H9 (cell line): ENCODE measurements around the gene ASB4. TPM values are rescaled to one million over a fixed set of nuclear protein-coding genes. Genes with fewer than 3 reads are reported as not detected.

Experiments used
- DNase-seq: peaks from one replicate; pipeline ENCODE4 v3.0.0-alpha.2; 2017
- H2AFZ ChIP-seq: one replicate; pipeline ENCODE4 v1.6.1; 2013; ENCODE audit warnings: mild to moderate bottlenecking, low read length, control low read depth, moderate library complexity
- H2AK5ac ChIP-seq: 2 replicates; pipeline ENCODE4 v1.6.1; 2013; ENCODE audit warnings: low read length, control low read depth, mixed read lengths; ENCODE audit not compliant: insufficient read length
- H2BK120ac ChIP-seq: one replicate; pipeline ENCODE4 v1.6.1; 2013; ENCODE audit warnings: low read depth, mild to moderate bottlenecking, low read length, control low read depth, inconsistent platforms; ENCODE audit not compliant: poor library complexity, severe bottlenecking
- H2BK12ac ChIP-seq: 2 replicates; pipeline ENCODE4 v1.6.1; 2013; ENCODE audit warnings: low read length, control low read depth, mixed read lengths, low read depth; ENCODE audit not compliant: insufficient read length
- H2BK15ac ChIP-seq: 2 replicates; pipeline ENCODE4 v1.6.1; 2013; ENCODE audit warnings: low read depth, low read length, control low read depth
- H2BK20ac ChIP-seq: one replicate; pipeline ENCODE4 v1.6.1; 2013; ENCODE audit warnings: low read depth, mild to moderate bottlenecking, low read length, control low read depth, inconsistent platforms; ENCODE audit not compliant: poor library complexity, severe bottlenecking
- H2BK5ac ChIP-seq: 2 replicates; pipeline ENCODE4 v1.6.1; 2013; ENCODE audit warnings: low read length, control low read depth, mixed read lengths; ENCODE audit not compliant: insufficient read length
- H3K14ac ChIP-seq: 2 replicates; pipeline ENCODE4 v1.6.1; 2013; ENCODE audit warnings: low read length, control low read depth; ENCODE audit not compliant: insufficient read depth
- H3K18ac ChIP-seq: 2 replicates; pipeline ENCODE4 v1.6.1; 2013; ENCODE audit warnings: low read depth, mild to moderate bottlenecking, mixed read lengths, low read length, control low read depth; ENCODE audit not compliant: insufficient read length
- H3K23ac ChIP-seq: 2 replicates; pipeline ENCODE4 v1.6.1; 2013; ENCODE audit warnings: low read length, control low read depth, mixed read lengths, low read depth; ENCODE audit not compliant: insufficient read length
- H3K23me2 ChIP-seq: 2 replicates; pipeline ENCODE4 v1.6.1; 2013; ENCODE audit warnings: low read depth, mild to moderate bottlenecking, mixed read lengths, low read length, control low read depth; ENCODE audit not compliant: insufficient read length, poor library complexity, severe bottlenecking
- H3K27ac ChIP-seq: 2 replicates; pipeline ENCODE4 v1.5.1; 2013; ENCODE audit warnings: low read length, control low read depth, mixed read lengths, low read depth; ENCODE audit not compliant: insufficient read length
- H3K27me3 ChIP-seq: 2 replicates; pipeline ENCODE4 v1.6.1; 2013; ENCODE audit warnings: low read length, control low read depth, inconsistent platforms; ENCODE audit not compliant: insufficient read depth
- H3K4ac ChIP-seq: 2 replicates; pipeline ENCODE4 v1.6.1; 2013; ENCODE audit warnings: low read depth, mild to moderate bottlenecking, control low read depth, inconsistent platforms, low read length, moderate library complexity
- H3K4me1 ChIP-seq: 2 replicates; pipeline ENCODE4 v1.6.1; 2013; ENCODE audit warnings: low read length, control low read depth, inconsistent platforms; ENCODE audit not compliant: insufficient read depth
- H3K4me2 ChIP-seq: 2 replicates; pipeline ENCODE4 v1.6.1; 2013; ENCODE audit warnings: low read length, control low read depth, mixed read lengths; ENCODE audit not compliant: insufficient read length, insufficient read depth
- H3K56ac ChIP-seq: 2 replicates; pipeline ENCODE4 v1.6.1; 2013; ENCODE audit warnings: low read depth, mild to moderate bottlenecking, mixed read lengths, low read length, control low read depth; ENCODE audit not compliant: insufficient read length
- H3K79me1 ChIP-seq: 2 replicates; pipeline ENCODE4 v1.6.1; 2013; ENCODE audit warnings: low read depth, mild to moderate bottlenecking, moderate library complexity, low read length, control low read depth, inconsistent platforms; ENCODE audit not compliant: insufficient read depth, poor library complexity, severe bottlenecking
- H3K79me2 ChIP-seq: 2 replicates; pipeline ENCODE4 v1.6.1; 2013; ENCODE audit warnings: low read length, control low read depth, inconsistent platforms; ENCODE audit not compliant: insufficient read depth
- H3K9ac ChIP-seq: 2 replicates; pipeline ENCODE4 v1.6.1; 2013; ENCODE audit warnings: low read length, control low read depth, mixed read lengths; ENCODE audit not compliant: insufficient read length; ENCODE audit errors: extremely low read depth
- H3K9me3 ChIP-seq: one replicate; pipeline ENCODE4 v1.6.1; 2013; ENCODE audit warnings: low read depth, low read length, inconsistent platforms; ENCODE audit not compliant: control insufficient read depth
- H3T11ph ChIP-seq: one replicate; pipeline ENCODE4 v1.6.1; 2013; ENCODE audit warnings: mild to moderate bottlenecking, low read length, control low read depth, inconsistent platforms
- H4K20me1 ChIP-seq: one replicate; pipeline ENCODE4 v1.6.1; 2013; ENCODE audit not compliant: control insufficient read depth, insufficient read length, insufficient read depth
- H4K5ac ChIP-seq: 2 replicates; pipeline ENCODE4 v1.6.1; 2013; ENCODE audit warnings: low read depth, mild to moderate bottlenecking, mixed read lengths, low read length, control low read depth; ENCODE audit not compliant: insufficient read length
- H4K8ac ChIP-seq: replicated peaks from 2 replicates; pipeline ENCODE4 v1.6.1; 2013; ENCODE audit warnings: low read length, control low read depth, mixed read lengths, low read depth; ENCODE audit not compliant: insufficient read length
- H4K91ac ChIP-seq: 2 replicates; pipeline ENCODE4 v1.6.1; 2013; ENCODE audit warnings: low read depth, mild to moderate bottlenecking, moderate library complexity, mixed read lengths, low read length, control low read depth; ENCODE audit not compliant: insufficient read length
- H3K27ac Mint-ChIP-seq, 3 experiments: 2 replicates in 2 of 3; 3 replicates in 1 of 3; pipeline ENCODE4 v1.8.0; 2020 to 2021; ENCODE audit warnings: mixed read lengths in 3 of 3, mild to moderate bottlenecking in 1 of 3, moderate library complexity in 1 of 3
- H3K27me3 Mint-ChIP-seq: 2 replicates; pipeline ENCODE4 v1.8.0; 2021; ENCODE audit warnings: low read depth, mild to moderate bottlenecking, moderate library complexity, mixed read lengths
- H3K36me3 Mint-ChIP-seq, 3 experiments: 2 replicates in 2 of 3; 3 replicates in 1 of 3; pipeline ENCODE4 v1.8.0; 2020 to 2021; ENCODE audit warnings: low read depth in 3 of 3, mixed read lengths in 3 of 3; ENCODE audit not compliant: insufficient read depth in 1 of 3
- H3K4me1 Mint-ChIP-seq, 2 experiments: 2 replicates each; pipeline ENCODE4 v1.8.0; 2020; ENCODE audit warnings: mixed read lengths in 2 of 2
- H3K4me3 Mint-ChIP-seq, 2 experiments: 2 replicates in 1 of 2; 3 replicates in 1 of 2; pipeline ENCODE4 v1.8.0; 2020 to 2021; ENCODE audit warnings: mild to moderate bottlenecking in 2 of 2, mixed read lengths in 2 of 2, moderate library complexity in 1 of 2
- H3K9me3 Mint-ChIP-seq, 2 experiments: 2 replicates in 1 of 2; 3 replicates in 1 of 2; pipeline ENCODE4 v1.8.0; 2020; ENCODE audit warnings: mild to moderate bottlenecking in 2 of 2, mixed read lengths in 2 of 2, moderate library complexity in 1 of 2
- CTCF ChIP-seq: fragments of 200-600 bp; sonication (generic); conservative IDR thresholded peaks from 3 replicates; pipeline ENCODE4 v1.8.0; 2021; ENCODE audit warnings: antibody characterized with exemption, mild to moderate bottlenecking
- WGBS: extraction: QIAGEN DNeasy Blood & Tissue Kit; methylation state at CpG from one replicate; pipeline ENCODE4 v1.1.7; 2013; ENCODE audit warnings: missing lambda C conversion rate, low lambda C conversion rate, mixed read lengths; ENCODE audit not compliant: insufficient read length; ENCODE audit errors: extremely low coverage; 5-methylcytosine and 5-hydroxymethylcytosine counted together
- total RNA-seq: library from RNA; stranded (reverse); gene quantifications from 2 replicates; pipeline ENCODE4 v1.2.1, GENCODE V29; 2021

The ASB4 gene
- total RNA-seq, 1 experiment from 2014 or later: not detected

- Histone ChIP-seq H3K4me1 (no peaks in the 10 kb centered on the region), H2BK20ac (no peak overlapping the region), H3K9ac (no peak overlapping the region), H2AK5ac (no peak overlapping the region), H3K27me3 (no peaks in the 10 kb centered on the region), H3K79me2 (no peaks in the 10 kb centered on the region), H3K9me3 (no peaks in the 10 kb centered on the region), H3K23me2 (no peaks in the 10 kb centered on the region), H3K4ac (no peak overlapping the region), H2BK5ac (no peak overlapping the region), H4K8ac (no peak overlapping the region), H2BK120ac (no peak overlapping the region), H2AFZ (no peak overlapping the region), H4K20me1 (no peaks in the 10 kb centered on the region), H3K18ac (no peak overlapping the region), H4K91ac (no peak overlapping the region), H3K56ac (no peak overlapping the region), H2BK12ac (no peak overlapping the region), H3K27ac (no peak overlapping the region), H3K23ac (no peak overlapping the region), H3K79me1 (no peaks in the 10 kb centered on the region), H3T11ph (no peak overlapping the region), H3K14ac (no peak overlapping the region), H4K5ac (no peak overlapping the region), H2BK15ac (no peak overlapping the region), H3K4me2 (no peak overlapping the region)
- DNase-seq: no peak
- TF ChIP-seq CTCF: no peak
- no peaks in the 10 kb centered on the region for H3K9me3 Mint-ChIP-seq
- H3K4me3 Mint-ChIP-seq: no peak overlapping the region
- WGBS: no CpG with 5 or more reads among the region's 3 CpGs
- H3K36me3 Mint-ChIP-seq: no peaks in the 10 kb centered on the region
- no peaks in the 10 kb centered on the region for H3K27me3 Mint-ChIP-seq
- H3K27ac Mint-ChIP-seq: no peak overlapping the region
- H3K4me1 Mint-ChIP-seq: no peaks in the 10 kb centered on the region
Observed at GRCh38 chr7:95446618-95447017, 39.1 kb upstream of the ASB4 start.
